B cell (primary cell): ENCODE results near the gene CDH12. TPM values are rescaled to one million over a fixed set of nuclear protein-coding genes. Genes with fewer than 3 reads are reported as not detected.

Experiments
- ATAC-seq: fragments of 200-7000 bp; cut with Tn5 transposase; one replicate; pipeline ENCODE4 v1.10.0; 2021; ENCODE audit warnings: low read depth, mild to moderate bottlenecking, moderate number of reproducible peaks, moderate library complexity
- CTCF ChIA-PET: fragments of 350-600 bp; sonication (Branson Sonifier 250); formaldehyde crosslinking; loops from one replicate; lab custom pipeline; 2021; ENCODE audit warnings: antibody characterized with exemption, inconsistent platforms; lab: Charles Lee
- POLR2A ChIA-PET: fragments of 350-600 bp; sonication (Branson Sonifier 250); formaldehyde crosslinking; loops from one replicate; lab custom pipeline; 2021; ENCODE audit warnings: antibody characterized with exemption; lab: Charles Lee
- DNase-seq: peaks from one replicate; pipeline ENCODE4 v3.0.0; 2013
- H2AFZ ChIP-seq: 2 replicates; pipeline ENCODE4 v1.6.1; 2012; ENCODE audit warnings: mild to moderate bottlenecking, low read depth, low read length; ENCODE audit not compliant: insufficient read depth, poor library complexity, severe bottlenecking
- H3K27ac ChIP-seq, 2 donors: 1 replicate in 1 of 2; 2 replicates in 1 of 2; pipeline ENCODE4 v1.5.1; 2012 to 2013; ENCODE audit warnings: low read length in 2 of 2, mild to moderate bottlenecking in 2 of 2, moderate library complexity in 1 of 2
- H3K27me3 ChIP-seq, 4 experiments: fragments of 200-600 bp in 1 of 4; sonication (generic) in 1 of 4; replicated peaks in 1 of 4; 1 replicate in 2 of 4; 2 replicates in 2 of 4; pipeline versions ENCODE4 v1.6.1 to v1.7.0; 2013 to 2016; ENCODE audit warnings: low read length in 3 of 4, mild to moderate bottlenecking in 2 of 4, mixed read lengths in 1 of 4, moderate library complexity in 1 of 4; ENCODE audit not compliant: insufficient read depth in 4 of 4, control insufficient read depth in 3 of 4; ENCODE audit errors: control extremely low read depth in 1 of 4
- H3K36me3 ChIP-seq, 2 experiments: replicated peaks in 1 of 2; 1 replicate in 1 of 2; 2 replicates in 1 of 2; pipeline versions ENCODE4 v1.6.1 to v1.7.1; 2013; ENCODE audit warnings: low read length in 1 of 2; ENCODE audit not compliant: insufficient read depth in 2 of 2, control insufficient read depth in 1 of 2; ENCODE audit errors: control extremely low read depth in 1 of 2, extremely low read depth in 1 of 2
- H3K4me1 ChIP-seq, 2 donors: fragments of 200-600 bp in 1 of 2; sonication (generic) in 1 of 2; 1 replicate in 1 of 2; 2 replicates in 1 of 2; pipeline versions ENCODE4 v1.5.1 to v1.6.1; 2013 to 2017; ENCODE audit warnings: low read length in 2 of 2; ENCODE audit not compliant: control insufficient read depth in 2 of 2, insufficient read depth in 2 of 2
- H3K4me2 ChIP-seq: replicated peaks from 2 replicates; pipeline ENCODE3; 2012; ENCODE audit warnings: mild to moderate bottlenecking, low read depth, low read length; ENCODE audit not compliant: poor library complexity, severe bottlenecking
- H3K4me3 ChIP-seq, 5 experiments: fragments of 200-600 bp in 1 of 5; sonication (generic) in 1 of 5; 1 replicate in 3 of 5; 2 replicates in 2 of 5; pipeline versions ENCODE4 v1.5.1 to v1.7.0; 2011 to 2016; ENCODE audit warnings: low read length in 4 of 5, mild to moderate bottlenecking in 4 of 5, low read depth in 2 of 5, control low read depth in 1 of 5, moderate library complexity in 1 of 5; ENCODE audit not compliant: insufficient read depth in 1 of 5; ENCODE audit errors: control extremely low read depth in 1 of 5, extremely low read depth in 1 of 5
- H3K79me2 ChIP-seq: fragments of 200-600 bp; sonication (generic); one replicate; pipeline ENCODE4 v1.6.0; 2016; ENCODE audit warnings: low read length; ENCODE audit not compliant: control insufficient read depth, insufficient read depth
- H3K9ac ChIP-seq: fragments of 200-600 bp; sonication (generic); 2 replicates; pipeline ENCODE4 v1.6.1; 2017; ENCODE audit warnings: mild to moderate bottlenecking, low read length, moderate library complexity
- H3K9me3 ChIP-seq, 3 donors: one replicate each; pipeline versions ENCODE4 v1.6.1 to v1.7.1; 2013; ENCODE audit warnings: low read length in 2 of 3; ENCODE audit not compliant: control insufficient read depth in 2 of 3, insufficient read depth in 1 of 3; ENCODE audit errors: control extremely low read depth in 1 of 3
- H4K20me1 ChIP-seq: 2 replicates; pipeline ENCODE4 v1.6.0; 2012; ENCODE audit warnings: mild to moderate bottlenecking, low read length; ENCODE audit not compliant: insufficient read depth, control insufficient read depth, poor library complexity, severe bottlenecking
- H3K27ac Mint-ChIP-seq: one replicate; pipeline ENCODE4 v1.8.0; 2021; ENCODE audit warnings: mixed read lengths
- H3K27me3 Mint-ChIP-seq: one replicate; pipeline ENCODE4 v1.8.0; 2021; ENCODE audit warnings: mixed read lengths
- H3K4me1 Mint-ChIP-seq: one replicate; pipeline ENCODE4 v1.8.0; 2021; ENCODE audit warnings: mixed read lengths
- H3K4me3 Mint-ChIP-seq: one replicate; pipeline ENCODE4 v1.8.0; 2021; ENCODE audit warnings: mixed read lengths
- H3K9me3 Mint-ChIP-seq: one replicate; pipeline ENCODE4 v1.8.0; 2022; ENCODE audit warnings: mixed read lengths; ENCODE audit not compliant: insufficient read depth
- CTCF ChIP-seq: fragments of 200-600 bp; IDR thresholded peaks from one replicate; pipeline ENCODE4 v1.8.0; 2022; ENCODE audit warnings: antibody characterized with exemption, mild to moderate bottlenecking
- EZH2 ChIP-seq: IDR thresholded peaks from 2 replicates; pipeline ENCODE4 v1.6.1; 2012; ENCODE audit warnings: borderline replicate concordance, low read depth, mild to moderate bottlenecking, moderate library complexity, low read length; ENCODE audit not compliant: insufficient read depth, poor library complexity, severe bottlenecking
- WGBS: methylation state at CpG from one replicate; pipeline ENCODE4 v1.1.5; 2013; ENCODE audit warnings: missing lambda C conversion rate; ENCODE audit not compliant: insufficient coverage; 5-methylcytosine and 5-hydroxymethylcytosine counted together
- intact Hi-C: fragments of 100-400 bp; cut with micrococcal nuclease; formaldehyde crosslinking; loops from one replicate; pipeline ENCODE4 v1.10.0; 2022
- polyA plus RNA-seq: library from polyadenylated mRNA; depleted of rRNA; stranded (reverse); fragments of >200 nt; gene quantifications from 2 replicates; pipeline ENCODE4 v1.2.3, GENCODE V29; 2012
- total RNA-seq, 2 donors: library from RNA; stranded (reverse); fragments of 120-200 nt in 1 of 2; gene quantifications; 1 replicate in 1 of 2; 2 replicates in 1 of 2; pipeline versions ENCODE4 v1.2.3 to v1.2.4, GENCODE V29; 2013 to 2022

Gene CDH12
- total and polyA plus RNA-seq, 2 donors (not counting 1 experiment from before 2014, with no cell fraction given) = not detected

GRCh38 chr5:22431406-22431805, 421.7 kb downstream of the CDH12 start:
- H3K9me3 Mint-ChIP-seq = no peaks in the 10 kb centered on the region
- Histone ChIP-seq H3K4me1 (no peaks in the 10 kb centered on the region), H3K4me2 (no peak overlapping the region), H3K4me3 (no peak overlapping the region), H4K20me1 (no peaks in the 10 kb centered on the region), H3K9ac (no peak overlapping the region), H3K27ac (no peak overlapping the region), H3K9me3 (no peaks in the 10 kb centered on the region), H3K36me3 (no peaks in the 10 kb centered on the region), H3K79me2 (no peaks in the 10 kb centered on the region), H3K27me3 (no peaks in the 10 kb centered on the region), H2AFZ (no peak overlapping the region)
- H3K27ac Mint-ChIP-seq = no peak overlapping the region
- TF ChIP-seq CTCF = no peak
- no peak for TF ChIP-seq EZH2
- DNase-seq (no peak), ATAC-seq (no peak)
- POLR2A ChIA-PET = no interaction called here
- intact Hi-C loops = no loop called here
- CTCF ChIA-PET = no interaction called here
- no CpG with 5 or more reads among the region's 2 CpGs for WGBS
- H3K4me1 Mint-ChIP-seq = no peaks in the 10 kb centered on the region
- H3K27me3 Mint-ChIP-seq = no peaks in the 10 kb centered on the region
- H3K4me3 Mint-ChIP-seq = no peak overlapping the region

- H3K4me2 ChIP-seq = no peak overlapping the region
- CTCF ChIA-PET = no interaction called here
- H3K27me3 ChIP-seq = no peaks in the 10 kb centered on the region
- H2AFZ ChIP-seq = no peak overlapping the region
- ATAC-seq = no peak
- H3K4me3 Mint-ChIP-seq = no peak overlapping the region
- H3K9me3 ChIP-seq = peaks cover 0 to 3% (median 0%) of the 10 kb centered on the region in 3 donors
- no peaks in the 10 kb centered on the region for H3K4me1 Mint-ChIP-seq
- intact Hi-C loops = no loop called here
- POLR2A ChIA-PET = no interaction called here
- H3K79me2 ChIP-seq = no peaks in the 10 kb centered on the region
- no peak overlapping the region for H3K27ac Mint-ChIP-seq
- H3K36me3 ChIP-seq = no peaks in the 10 kb centered on the region
- H3K27me3 Mint-ChIP-seq = no peaks in the 10 kb centered on the region
- H3K4me3 ChIP-seq = no peak overlapping the region
- no peak for DNase-seq
- H3K9me3 Mint-ChIP-seq = peaks cover 2% of the 10 kb centered on the region
- H4K20me1 ChIP-seq = no peaks in the 10 kb centered on the region
- no peak overlapping the region for H3K27ac ChIP-seq
- no peak for TF ChIP-seq EZH2
- TF ChIP-seq CTCF = no peak
- no CpG with 5 or more reads among the region's 4 CpGs for WGBS
- H3K9ac ChIP-seq = no peak overlapping the region
- H3K4me1 ChIP-seq = no peaks in the 10 kb centered on the region
These were observed 441.4 kb downstream of the CDH12 start for GRCh38 chr5:22411554-22412349.
